GM12878 (cell line): ENCODE measurements around the gene PTPRN2. TPM values are rescaled to one million over a fixed set of nuclear protein-coding genes. Genes with fewer than 3 reads are reported as not detected.

Source experiments
- ATAC-seq: fragments of 200-7000 bp; cut with Tn5 transposase; 3 replicates; pipeline ENCODE4 v1.9.1; 2020; ENCODE audit warnings: mild to moderate bottlenecking, moderate library complexity
- BruUV-seq: library from RNA; stranded (reverse); fragments of 400-500 nt; replicated peaks from 2 replicates; lab custom pipeline; 2021; lab: Mats Ljungman, UMichigan
- CTCF ChIA-PET: fragments of 300-600 bp; sonication (Branson Sonifier 250); formaldehyde crosslinking; extraction: SDS; loops from one replicate; lab custom pipeline; 2021; ENCODE audit warnings: inconsistent platforms; lab: Yijun Ruan, JAX
- POLR2A ChIA-PET: fragments of 350-600 bp; formaldehyde crosslinking; extraction: SDS; loops from one replicate; lab custom pipeline; 2021; ENCODE audit warnings: inconsistent platforms; lab: Charles Lee
- RAD21 ChIA-PET: fragments of 300-600 bp; sonication (Branson Sonifier 250); formaldehyde crosslinking; loops from one replicate; lab custom pipeline; 2023; ENCODE audit warnings: antibody characterized with exemption; ENCODE audit not compliant: unreplicated experiment; lab: Charles Lee
- SMC1A ChIA-PET: fragments of 300-600 bp; sonication (Branson Sonifier 250); formaldehyde crosslinking; loops from one replicate; lab custom pipeline; 2023; ENCODE audit not compliant: unreplicated experiment, uncharacterized antibody; lab: Charles Lee
- DNase-seq: peaks from one replicate; pipeline ENCODE4 v3.0.0-alpha.2; 2011; ENCODE audit warnings: low read depth, low spot score
- FAIRE-seq: peaks from 3 replicates; lab custom pipeline; 2011; peaks lifted over from hg19 to GRCh38; lab: Jason Lieb, UNC
- H2AFZ ChIP-seq: 2 replicates; pipeline ENCODE4 v1.6.0; 2011; ENCODE audit warnings: low read depth, low read length, control low read depth; ENCODE audit not compliant: control insufficient read depth
- H3K27ac ChIP-seq: 2 replicates; pipeline ENCODE4 v1.5.1; 2011; ENCODE audit warnings: control low read depth; ENCODE audit not compliant: control insufficient read depth, insufficient read depth
- H3K27me3 ChIP-seq, 2 experiments: replicated peaks in 1 of 2; 2 replicates each; pipeline versions ENCODE4 v1.6.0 to v1.6.1; 2011; ENCODE audit warnings: low read length in 1 of 2; ENCODE audit not compliant: control insufficient read depth in 2 of 2, insufficient read depth in 2 of 2
- H3K36me3 ChIP-seq, 2 experiments: 2 replicates each; pipeline ENCODE4 v1.5.1; 2011; ENCODE audit warnings: low read length in 1 of 2; ENCODE audit not compliant: control insufficient read depth in 2 of 2, insufficient read depth in 2 of 2
- H3K4me1 ChIP-seq: 2 replicates; pipeline ENCODE4 v1.6.1; 2011; ENCODE audit warnings: mild to moderate bottlenecking, low read length, moderate library complexity, mixed read lengths; ENCODE audit not compliant: control insufficient read depth, insufficient read depth
- H3K4me2 ChIP-seq: 2 replicates; pipeline ENCODE4 v1.6.0; 2011; ENCODE audit warnings: control low read depth; ENCODE audit not compliant: control insufficient read depth, insufficient read depth
- H3K4me3 ChIP-seq: fragments of 200-600 bp; sonication (generic); 2 replicates; pipeline ENCODE4 v1.5.1; 2016
- H3K79me2 ChIP-seq: 2 replicates; pipeline ENCODE4 v1.6.0; 2011; ENCODE audit warnings: low read length; ENCODE audit not compliant: control insufficient read depth, insufficient read depth
- H3K9ac ChIP-seq: 2 replicates; pipeline ENCODE4 v1.8.0; 2011; ENCODE audit warnings: low read length, control low read depth, mixed read lengths; ENCODE audit not compliant: control insufficient read depth, insufficient read depth
- H3K9me3 ChIP-seq: replicated peaks from 3 replicates; pipeline ENCODE4 v1.5.1; 2011; ENCODE audit warnings: mild to moderate bottlenecking, low read length; ENCODE audit not compliant: control insufficient read depth, insufficient read depth
- H4K20me1 ChIP-seq: 2 replicates; pipeline ENCODE4 v1.6.0; 2011; ENCODE audit not compliant: control insufficient read depth, insufficient read depth
- BHLHE40 ChIP-seq, 2 experiments: fragments of 450-650 bp in 1 of 2; IDR thresholded peaks; 2 replicates each; pipeline ENCODE4 v1.6.1; 2011 to 2017; ENCODE audit warnings: low read depth in 2 of 2, borderline replicate concordance in 1 of 2, improper control_type of control experiment in 1 of 2, low read length in 1 of 2, mild to moderate bottlenecking in 1 of 2
- BMI1 ChIP-seq: fragments of 450-650 bp; IDR thresholded peaks from 2 replicates; pipeline ENCODE4 v1.6.1; 2016; ENCODE audit warnings: mild to moderate bottlenecking, moderate library complexity, borderline replicate concordance
- CHD1 ChIP-seq: IDR thresholded peaks from 2 replicates; pipeline ENCODE4 v1.6.1; 2012; ENCODE audit warnings: low read depth, low read length, improper control_type of control experiment
- CREB1 ChIP-seq: IDR thresholded peaks from 2 replicates; pipeline ENCODE4 v1.6.1; 2012; ENCODE audit warnings: low read depth, mild to moderate bottlenecking, inconsistent platforms
- E4F1 ChIP-seq: fragments of 450-650 bp; IDR thresholded peaks from 2 replicates; pipeline ENCODE4 v1.6.1; 2018; ENCODE audit warnings: borderline replicate concordance, mild to moderate bottlenecking; ENCODE audit not compliant: partially characterized antibody
- IRF4 ChIP-seq: IDR thresholded peaks from 2 replicates; pipeline ENCODE4 v1.6.1; 2011; ENCODE audit warnings: low read depth, low read length
- MAX ChIP-seq: IDR thresholded peaks from 2 replicates; pipeline ENCODE4 v1.6.1; 2012; ENCODE audit warnings: low read depth, low read length, improper control_type of control experiment
- SMARCA5 ChIP-seq: fragments of 450-650 bp; IDR thresholded peaks from 2 replicates; pipeline ENCODE4 v1.6.1; 2017; ENCODE audit warnings: mild to moderate bottlenecking
- SMC3 ChIP-seq: IDR thresholded peaks from 2 replicates; pipeline ENCODE4 v1.6.1; 2011; ENCODE audit warnings: low read length, improper control_type of control experiment, borderline replicate concordance
- TARDBP ChIP-seq: IDR thresholded peaks from 2 replicates; pipeline ENCODE4 v1.6.1; 2016; ENCODE audit warnings: borderline replicate concordance
- ZNF207 ChIP-seq: fragments of 450-650 bp; IDR thresholded peaks from 2 replicates; pipeline ENCODE4 v1.6.1; 2014; ENCODE audit warnings: antibody characterized with exemption, mild to moderate bottlenecking, borderline replicate concordance
- ZNF274 ChIP-seq: IDR thresholded peaks from one replicate; pipeline ENCODE4 v1.8.0; 2011; ENCODE audit not compliant: insufficient read length, insufficient read depth
- ZZZ3 ChIP-seq: IDR thresholded peaks from 2 replicates; pipeline ENCODE4 v1.6.1; 2011; ENCODE audit warnings: low read depth; ENCODE audit not compliant: control insufficient read depth, insufficient read length
- WGBS: methylation state at CpG from one replicate; pipeline ENCODE4 v1.1.6; 2016; ENCODE audit warnings: low lambda C conversion rate; ENCODE audit not compliant: insufficient replicate concordance, insufficient coverage; ENCODE audit errors: missing lambda C conversion rate; 5-methylcytosine and 5-hydroxymethylcytosine counted together
- in situ Hi-C: fragments of 300-500 bp; cut with MboI; formaldehyde crosslinking; loops from 9 replicates; pipeline ENCODE4 v1.14.3; 2018; ENCODE audit warnings: mixed read lengths
- intact Hi-C: fragments of 100-400 bp; cut with micrococcal nuclease; formaldehyde crosslinking; loops from one replicate; pipeline ENCODE4 v1.14.2; 2022; ENCODE audit not compliant: unreplicated experiment
- polyA plus RNA-seq, 11 experiments: library from polyadenylated mRNA; depleted of rRNA in 4 of 11; unstranded in 6 of 11; stranded (reverse) in 5 of 11; fragments of >200 nt; fragmentation: Nextera tagmentation in 4 of 11; fragmentation: Illumina TruSeq in 1 of 11; extraction: Ambion mirVana in 4 of 11; extraction: Trizol in 1 of 11; gene quantifications; 1 replicate in 1 of 11; 2 replicates in 10 of 11; pipeline versions ENCODE4 v1.2.1 to v1.2.3, GENCODE V29; 2011 to 2016; ENCODE audit warnings: inconsistent platforms in 2 of 11, missing spikeins in 2 of 11, low read depth in 1 of 11
- total RNA-seq, 4 experiments: library from RNA; depleted of rRNA in 3 of 4; stranded (reverse); fragments of >200 nt in 3 of 4; fragmentation: Illumina TruSeq in 1 of 4; extraction: Trizol in 1 of 4; gene quantifications; 2 replicates each; pipeline versions ENCODE4 v1.2.1 to v1.2.3, GENCODE V29; 2013 to 2021

The PTPRN2 gene
- total and polyA plus RNA-seq, 10 of the 15 experiments (the other 5 are each of a cell fraction or from before 2014, with no cell fraction given) = 5.4 TPM; not detected in 9

DNA sequence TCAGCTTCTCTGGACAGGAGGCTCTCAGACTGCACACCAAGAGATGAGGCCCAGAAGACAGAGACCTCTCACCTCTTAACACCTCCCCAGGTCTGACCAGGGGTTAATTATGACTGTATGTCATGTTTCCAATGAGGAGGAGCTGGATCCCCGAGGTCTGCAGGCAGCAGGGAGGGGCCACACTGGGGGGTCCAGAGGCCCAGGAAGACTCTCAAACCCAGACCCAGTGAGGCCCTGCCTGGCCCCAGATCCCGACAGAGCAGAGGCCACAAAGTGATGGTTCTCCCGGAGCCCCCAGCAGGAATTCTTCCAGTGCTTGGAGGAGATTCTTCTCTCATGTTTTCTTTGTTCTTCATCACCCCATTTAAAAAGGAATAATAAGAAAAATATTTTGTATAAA lies 28.8 kb downstream of the PTPRN2 start:
- ChIA-PET POLR2A (interaction anchor here (0.7 kb wide), 1 partner anchor 1011 kb away, joined by 5 read pairs; no protein-coding TSS in a partner anchor), RAD21 (no interaction called here), SMC1A (no interaction called here), CTCF (no interaction called here)
- no peaks in the 10 kb centered on the region for H3K36me3 ChIP-seq
- H3K27me3 ChIP-seq = no peaks in the 10 kb centered on the region
- H3K4me3 ChIP-seq = no peak overlapping the region
- H3K79me2 ChIP-seq = no peaks in the 10 kb centered on the region
- in situ Hi-C loops = no loop called here
- no peak overlapping the region for H2AFZ ChIP-seq
- 21% methylated on average over 3 of the region's 3 CpGs for WGBS
- no TSS peak for BruUV-seq
- FAIRE-seq (no peak), DNase-seq (no peak), ATAC-seq (no peak)
- no peak overlapping the region for H3K9ac ChIP-seq
- H3K4me2 ChIP-seq = no peak overlapping the region
- H4K20me1 ChIP-seq = no peaks in the 10 kb centered on the region
- H3K27ac ChIP-seq = no peak overlapping the region
- TF ChIP-seq MAX = no peak
- no peak for TF ChIP-seq ZNF274
- TF ChIP-seq BHLHE40 (IDR thresholded peaks at IDR 0.05; ENCODE audit: borderline replicate concordance in 1 of 2, low read depth in 2 of 2, low read length in 1 of 2) = no peak
- TF ChIP-seq SMC3 = no peak
- TF ChIP-seq CREB1 = no peak
- no peak for TF ChIP-seq BMI1
- TF ChIP-seq ZZZ3 = no peak
- TF ChIP-seq CHD1 = no peak
- TF ChIP-seq IRF4 = no peak
- no peak for TF ChIP-seq E4F1
- TF ChIP-seq ZNF207 = no peak
- TF ChIP-seq TARDBP = no peak
- no peak for TF ChIP-seq SMARCA5
- intact Hi-C loops = no loop called here
- H3K4me1 ChIP-seq = no peaks in the 10 kb centered on the region
- H3K9me3 ChIP-seq = no peaks in the 10 kb centered on the region; the same call in 2 of the 3 replicates
